ENCODE measurements around the gene PPA1.
"Not testable (repeated sequence)": the region's sequence is repeated elsewhere in the genome, so short reads cannot be mapped to it uniquely, and the experiment has no call there.

Gene PPA1

DNA sequence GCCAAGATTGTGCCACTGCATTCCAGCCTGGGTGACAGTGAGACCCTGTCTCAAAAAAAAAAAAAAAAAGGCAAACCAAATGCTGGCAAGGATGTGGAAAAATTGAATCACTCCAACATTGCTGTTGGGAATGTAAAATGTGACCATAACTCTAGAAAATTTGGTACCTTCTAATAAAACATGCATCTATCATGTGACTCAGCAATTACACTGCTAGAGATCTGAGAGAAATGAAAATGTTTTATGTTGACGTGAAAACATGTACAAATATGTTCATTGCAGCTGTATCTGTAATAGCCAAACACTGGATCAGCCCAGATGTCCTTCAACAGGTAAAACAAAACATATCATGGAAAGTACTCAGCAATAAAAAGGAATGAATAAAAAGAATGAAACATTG, 32.1 kb downstream of the PPA1 start:
- no peak for DNase-seq

DNA sequence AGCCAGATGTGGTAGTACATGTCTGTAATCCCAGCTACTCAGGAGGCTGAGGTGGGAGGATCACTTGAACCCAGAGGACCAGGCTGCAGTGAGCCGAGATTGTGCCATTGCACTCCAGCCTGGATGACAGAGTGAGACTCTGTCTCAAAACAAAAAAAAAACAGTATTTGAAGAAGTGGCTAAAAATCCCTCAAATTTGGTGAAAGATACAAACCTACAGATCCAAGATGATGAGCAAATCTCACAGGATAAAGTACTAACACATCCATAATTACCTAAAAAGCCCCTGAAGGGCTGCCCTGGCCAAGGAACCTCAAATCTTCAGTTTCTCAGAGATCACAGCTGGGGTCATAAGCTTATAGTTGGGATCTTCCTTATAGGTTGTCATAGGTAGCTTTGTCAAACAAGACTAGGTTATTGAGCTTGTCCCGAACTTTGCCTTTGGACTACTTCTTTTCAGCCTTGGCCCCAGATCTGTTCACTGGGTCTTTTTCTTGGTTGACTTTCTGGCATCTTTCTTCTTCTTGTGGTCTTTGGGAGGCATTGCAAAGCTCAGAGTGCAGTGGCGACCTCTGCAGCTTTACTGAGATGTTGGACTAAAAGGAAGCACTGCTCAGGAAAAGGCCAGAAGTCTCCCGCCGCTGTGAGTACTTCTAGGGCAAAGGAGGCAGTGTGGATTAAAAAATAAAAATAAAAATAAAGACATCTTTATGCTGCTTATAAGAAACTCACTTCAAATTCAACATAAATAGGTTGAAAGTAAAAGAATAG, 34.3 kb downstream of the PPA1 start:
- DNase-seq, result no peak

DNA sequence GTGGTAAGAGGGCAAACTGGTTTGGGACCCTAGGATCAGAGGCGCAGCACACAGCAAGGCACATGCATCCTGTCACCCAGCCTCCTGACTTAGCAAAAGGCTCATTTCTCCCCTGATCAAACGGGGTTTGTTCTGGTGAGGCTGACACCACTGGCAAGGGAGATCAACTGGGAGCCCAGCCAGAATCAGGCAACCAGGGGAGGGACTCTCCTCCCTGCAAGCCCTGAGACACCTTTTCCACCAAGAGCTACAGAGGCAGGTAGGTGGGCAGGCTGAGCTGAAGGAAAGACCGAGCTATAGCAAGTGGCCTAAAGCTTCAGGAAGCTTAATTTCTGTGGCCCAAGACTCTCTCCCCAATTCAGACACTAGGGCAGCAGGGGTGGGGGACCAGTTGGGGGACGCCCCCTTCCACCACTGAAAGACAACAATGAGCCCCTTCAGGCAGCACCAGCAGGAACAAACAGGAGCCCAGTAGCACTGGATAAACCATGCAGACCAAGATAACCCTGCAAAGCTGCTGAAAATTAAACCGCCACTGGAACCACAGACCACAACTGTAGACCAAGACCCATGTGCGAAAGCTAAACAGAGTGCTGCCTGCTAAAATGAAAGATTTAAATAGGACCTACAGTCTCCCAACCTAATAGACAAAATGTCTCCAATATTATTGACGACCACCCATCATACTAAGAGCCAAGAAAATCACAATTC, 35.8 kb downstream of the PPA1 start:
- DNase-seq, result no peak

DNA sequence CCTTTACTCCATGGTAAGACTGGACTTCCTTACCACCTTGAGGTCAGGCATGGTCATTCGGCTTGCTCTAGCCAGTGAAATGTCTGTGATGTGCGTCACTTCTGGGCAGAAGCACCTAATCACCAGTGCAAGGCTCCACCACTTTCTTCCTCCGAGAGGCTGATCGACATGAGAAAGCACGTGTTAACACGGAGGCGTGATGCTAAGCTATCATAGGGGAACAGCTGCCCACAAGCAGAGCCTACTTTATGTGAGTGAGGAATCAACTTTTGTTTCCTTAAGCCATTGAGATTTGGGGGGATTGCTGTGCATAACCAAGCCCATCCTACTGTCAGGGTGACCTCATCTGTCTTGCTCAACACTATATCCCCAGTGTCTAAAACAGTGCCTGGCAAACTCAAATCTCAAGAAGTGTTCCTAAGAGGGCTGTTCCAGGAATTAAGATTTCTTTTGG, 39.8 kb downstream of the PPA1 start:
- DNase-seq, result no peak

DNA sequence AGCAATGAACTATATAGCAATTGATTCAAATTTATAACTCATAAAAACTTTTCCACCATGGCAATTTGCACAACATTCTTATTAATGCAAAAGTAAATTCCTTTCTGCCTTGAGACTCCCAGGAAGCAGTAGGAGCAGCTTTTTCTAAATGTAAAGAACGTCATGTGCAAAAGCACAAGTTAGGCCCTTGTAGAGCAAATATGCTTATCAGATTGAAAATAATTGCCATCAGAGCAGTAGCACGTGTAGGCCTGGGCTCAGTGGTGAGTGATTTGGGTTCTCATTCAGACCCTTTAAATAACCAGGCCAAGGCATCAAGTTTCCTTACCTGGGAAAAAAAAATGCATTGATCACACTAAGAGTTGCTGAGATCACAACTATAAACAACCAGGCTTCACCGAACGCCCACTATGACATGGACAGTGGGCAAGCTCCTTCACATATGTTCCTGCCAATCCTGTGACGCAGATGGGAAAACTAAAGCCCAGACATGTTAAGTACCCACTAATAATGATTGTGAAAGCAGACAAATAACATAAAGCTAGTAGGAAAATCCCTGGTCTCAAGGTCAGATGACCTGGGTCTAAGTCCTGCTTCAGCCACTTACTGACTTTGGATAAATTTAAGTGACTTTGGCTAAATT, 40.8 kb downstream of the PPA1 start:
- peak; percentile 57 for DNase-seq

DNA sequence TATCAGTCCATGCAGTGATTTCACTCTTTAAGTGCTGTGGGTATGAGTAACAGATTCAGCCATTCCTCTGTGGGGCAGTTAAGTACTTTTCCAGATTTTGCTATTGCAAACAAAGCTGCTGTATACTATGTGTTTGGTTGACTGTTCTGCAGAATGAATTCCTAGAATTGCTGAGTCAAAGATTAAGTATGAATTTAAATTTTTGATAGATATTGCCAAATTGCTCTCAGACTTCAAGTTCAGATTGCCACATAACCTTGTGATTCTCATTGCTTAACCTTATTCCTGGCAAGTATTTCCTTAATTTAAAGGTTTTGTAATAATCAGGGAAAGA, 41.3 kb downstream of the PPA1 start:
- no peak for DNase-seq

DNA sequence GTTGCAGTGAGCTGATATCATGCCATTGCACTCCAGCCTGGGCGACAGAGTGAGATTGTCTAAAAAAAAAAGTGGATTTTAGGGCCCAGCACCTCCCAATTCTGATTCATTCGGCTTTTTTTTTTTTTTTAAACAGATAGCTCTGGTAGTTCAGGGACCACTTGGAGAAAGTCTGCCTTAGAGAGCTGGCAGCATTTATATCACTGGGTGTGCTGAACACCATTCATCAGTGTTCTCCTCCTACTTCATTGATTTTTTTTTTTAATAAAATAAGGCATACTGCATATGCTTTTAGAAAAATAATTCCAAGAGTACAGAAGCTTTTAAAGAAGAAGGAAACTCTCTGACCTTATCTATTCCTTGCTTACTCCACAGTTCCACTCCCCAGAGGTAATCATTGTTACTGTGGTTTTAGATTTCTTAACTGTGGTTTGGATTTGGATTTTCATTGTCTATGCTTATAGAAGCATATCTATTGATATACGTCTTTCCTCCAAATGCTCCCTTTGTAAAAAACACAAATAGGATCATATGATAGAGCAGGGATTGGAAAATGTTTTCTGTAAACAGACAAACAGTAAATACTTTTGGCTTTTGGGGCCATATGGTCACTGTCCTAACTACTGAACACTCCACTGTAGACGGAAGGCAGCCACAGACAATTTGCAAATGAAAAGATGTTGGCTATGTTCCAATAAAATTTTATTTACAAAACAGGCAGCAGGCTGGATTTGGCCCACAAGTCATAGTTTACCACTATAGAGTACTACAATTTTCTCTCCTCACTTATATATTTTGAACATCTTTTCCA, 41.9 kb downstream of the PPA1 start:
- DNase-seq, result no peak

DNA sequence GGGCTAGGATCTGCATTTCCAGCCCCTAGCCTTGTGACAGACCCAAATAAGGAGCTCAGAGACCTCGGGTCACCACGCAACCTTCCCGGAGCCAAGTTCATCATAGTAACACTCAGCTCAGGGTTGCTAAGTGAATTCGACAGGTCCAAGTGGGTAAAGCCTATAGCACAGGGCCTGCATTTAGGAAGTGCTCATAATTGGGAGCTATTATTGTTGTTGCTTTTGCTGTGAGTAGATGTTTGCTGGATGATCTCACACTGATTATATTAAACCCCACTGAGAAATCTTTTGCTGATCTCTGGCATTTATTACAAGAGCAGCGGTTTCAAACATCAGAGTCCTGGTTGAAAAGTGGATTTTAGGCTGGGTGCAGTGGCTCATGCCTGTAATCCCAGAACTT, 42.6 kb downstream of the PPA1 start:
- no peak for DNase-seq

DNA sequence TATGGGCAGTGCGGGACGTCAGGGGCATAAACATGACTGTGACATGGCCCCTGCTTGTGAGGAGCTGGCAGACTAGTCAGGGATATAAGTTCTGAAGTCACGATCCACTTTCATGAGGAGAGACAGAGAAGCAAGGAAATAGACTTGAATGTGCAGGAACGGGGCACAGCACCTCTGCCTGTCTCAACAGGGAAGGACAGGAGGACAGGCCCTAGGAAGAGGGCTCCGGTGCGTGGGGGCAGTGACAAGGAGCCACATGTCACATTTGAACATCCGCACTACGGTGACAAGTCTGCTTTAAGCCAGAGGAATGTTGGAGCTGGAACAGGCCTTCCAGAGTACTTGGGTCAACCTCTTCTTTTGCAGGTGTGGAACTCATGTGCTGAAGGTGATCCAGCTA, 43.1 kb downstream of the PPA1 start:
- DNase-seq, result no peak

DNA sequence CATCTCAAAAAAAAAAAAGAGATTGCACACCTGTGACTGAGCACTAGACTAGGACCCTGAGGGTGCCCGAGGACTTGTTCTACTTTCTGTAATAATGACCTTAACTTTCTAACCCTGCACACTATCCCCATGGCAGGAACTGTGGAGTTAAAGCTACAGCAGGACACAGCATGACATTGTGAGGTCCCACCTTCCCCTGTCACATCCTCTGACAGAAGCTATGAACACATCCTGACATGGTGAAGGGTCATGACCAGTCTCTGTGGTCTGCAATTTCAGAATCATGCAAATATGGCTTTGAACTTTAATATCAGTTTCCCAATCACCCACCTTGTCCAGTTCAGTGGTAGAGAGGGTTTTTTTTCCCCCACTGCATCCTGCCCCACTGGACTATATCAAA, 44.5 kb downstream of the PPA1 start:
- DNase-seq, result no peak

DNA sequence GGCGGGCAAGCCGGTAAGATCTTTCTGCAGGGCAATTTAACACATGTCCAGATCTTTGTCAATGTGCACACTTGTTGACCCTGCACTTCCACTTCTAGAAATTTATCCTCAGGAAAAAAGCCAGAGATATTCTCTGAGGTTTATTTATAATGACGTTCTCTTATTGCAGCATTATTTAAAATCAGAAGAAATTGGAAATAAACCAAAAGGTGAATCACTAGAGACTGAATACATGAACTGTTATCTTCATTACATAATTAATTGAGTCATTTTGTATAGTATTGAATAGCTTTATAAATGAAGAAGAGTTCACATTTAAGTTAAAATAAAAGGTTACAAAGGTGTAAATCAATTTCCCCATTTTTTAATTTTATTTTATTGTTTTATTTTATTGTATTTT, 46.7 kb downstream of the PPA1 start:
- no peak for DNase-seq

DNA sequence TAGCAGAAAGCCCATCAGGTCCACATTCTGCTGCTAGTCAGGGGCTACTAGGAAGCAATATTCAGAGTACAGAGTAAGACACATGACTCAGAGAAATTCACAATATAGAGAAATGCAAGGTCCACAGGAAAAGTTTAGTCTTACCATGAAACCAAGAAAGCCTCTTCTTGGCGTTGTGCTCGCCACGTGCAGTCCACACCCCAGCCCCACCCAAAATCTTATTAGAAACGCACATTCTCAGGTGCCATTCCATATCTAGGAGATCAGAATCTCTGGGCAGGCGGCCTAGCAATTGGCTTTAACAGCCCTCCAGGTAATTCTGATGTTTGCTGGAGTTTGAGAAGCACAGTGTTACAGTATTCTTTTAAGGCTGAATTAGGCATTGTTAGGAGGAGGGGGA, 47.1 kb downstream of the PPA1 start:
- DNase-seq, result no peak

DNA sequence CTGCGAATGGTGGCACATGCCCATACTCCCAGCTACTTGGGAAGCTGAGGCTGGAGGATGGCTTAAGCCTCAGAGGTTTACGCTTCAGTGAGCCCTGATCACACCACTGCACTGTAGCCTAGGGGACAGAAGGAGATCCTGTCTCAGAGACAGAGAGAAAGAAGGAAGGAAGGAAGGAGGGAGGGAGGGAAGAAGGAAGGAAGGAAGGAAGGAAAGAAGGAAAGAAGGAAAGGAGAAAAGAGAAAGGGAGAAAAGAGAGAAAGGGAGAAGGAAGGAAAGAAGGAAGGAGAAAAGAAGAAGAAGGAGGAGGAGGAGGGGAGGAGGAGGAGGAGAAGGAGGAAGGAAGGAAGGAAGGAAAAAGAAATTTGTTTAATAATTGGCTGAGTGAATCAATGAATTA, 49.9 kb downstream of the PPA1 start:
- DNase-seq, result no peak

DNA sequence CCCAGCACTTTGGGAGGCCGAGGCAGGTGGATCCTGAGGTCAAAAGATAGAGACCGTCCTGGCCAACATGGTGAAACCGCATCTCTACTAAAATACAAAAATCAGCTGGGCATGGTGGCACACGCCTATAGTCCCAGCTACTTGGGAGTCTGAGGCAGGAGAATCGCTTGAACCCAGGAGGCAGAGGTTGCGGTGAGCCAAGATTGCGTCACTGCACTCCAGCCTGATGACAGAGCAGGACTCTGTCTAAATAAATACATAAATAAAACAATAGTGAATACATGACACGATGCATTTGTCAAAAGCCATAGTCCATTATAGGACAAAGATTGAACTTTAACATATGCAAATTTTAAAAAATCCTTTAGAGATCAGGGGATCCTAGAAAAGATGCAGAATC, 54.0 kb downstream of the PPA1 start:
- DNase-seq, result not testable (repeated sequence)

DNA sequence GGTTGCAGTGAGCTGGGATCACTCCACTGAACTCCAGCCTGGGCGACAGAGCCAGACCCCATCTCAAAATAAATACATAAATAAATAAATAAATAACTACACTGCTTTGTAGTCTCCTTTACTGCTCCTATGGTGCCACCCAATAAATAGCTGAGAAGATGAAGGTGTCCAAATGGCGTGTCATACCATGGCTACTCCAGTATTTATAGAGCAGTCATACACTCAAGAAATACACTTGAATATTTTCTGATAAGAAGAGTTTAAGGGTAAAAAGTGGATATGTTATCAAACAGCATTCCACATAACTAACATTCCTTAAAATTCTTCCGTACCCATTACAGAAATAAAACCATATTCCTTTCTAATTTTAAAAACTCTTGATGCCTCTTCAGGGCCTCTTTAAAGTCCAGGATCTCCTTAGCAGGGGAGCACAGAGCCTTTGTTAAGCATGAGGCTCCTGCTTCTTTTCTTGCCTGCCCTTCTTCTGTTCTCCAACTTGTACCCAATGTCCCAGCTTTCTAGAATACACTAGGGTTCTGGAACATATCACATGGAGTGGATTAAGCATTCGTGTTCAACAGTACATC, 55.0 kb downstream of the PPA1 start:
- no peak for DNase-seq

DNA sequence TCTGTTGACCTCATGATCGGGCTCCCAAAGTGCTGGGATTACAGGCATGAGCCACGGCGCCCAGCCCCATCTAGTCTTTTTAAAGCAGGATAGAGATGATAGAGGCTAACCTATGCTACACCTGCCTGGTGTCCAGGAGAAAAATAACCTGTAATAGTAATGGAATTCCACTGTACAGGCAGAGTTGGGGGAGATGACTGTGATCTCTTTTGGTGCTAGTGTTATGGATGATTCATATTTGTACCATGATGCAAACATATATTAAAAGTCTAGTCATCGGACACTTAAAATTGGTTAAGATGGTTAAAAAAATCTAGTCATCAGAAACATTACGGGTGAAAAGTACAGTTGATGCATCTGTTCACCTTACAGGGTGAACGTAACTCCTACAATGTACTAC, 56.8 kb downstream of the PPA1 start:
- DNase-seq, result no peak

DNA sequence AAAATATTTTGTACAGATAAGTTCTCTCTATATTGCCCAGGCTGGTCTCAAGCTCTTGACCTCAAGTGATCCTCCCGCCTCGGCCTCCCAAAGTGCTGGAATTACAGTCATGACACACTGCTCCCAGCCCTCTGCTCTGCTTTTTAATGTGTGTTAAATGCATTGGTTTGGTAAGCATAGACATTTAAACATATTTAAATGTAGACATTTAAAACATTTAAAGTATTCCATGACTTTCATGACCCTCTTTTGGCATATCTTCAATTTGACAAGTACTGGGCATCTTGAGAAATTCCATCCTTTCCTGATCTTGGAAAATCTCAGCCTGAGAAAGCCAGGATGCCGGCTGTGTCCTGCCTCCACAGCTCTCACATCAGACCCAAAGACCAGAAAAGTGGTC, 57.7 kb downstream of the PPA1 start:
- no peak for DNase-seq

DNA sequence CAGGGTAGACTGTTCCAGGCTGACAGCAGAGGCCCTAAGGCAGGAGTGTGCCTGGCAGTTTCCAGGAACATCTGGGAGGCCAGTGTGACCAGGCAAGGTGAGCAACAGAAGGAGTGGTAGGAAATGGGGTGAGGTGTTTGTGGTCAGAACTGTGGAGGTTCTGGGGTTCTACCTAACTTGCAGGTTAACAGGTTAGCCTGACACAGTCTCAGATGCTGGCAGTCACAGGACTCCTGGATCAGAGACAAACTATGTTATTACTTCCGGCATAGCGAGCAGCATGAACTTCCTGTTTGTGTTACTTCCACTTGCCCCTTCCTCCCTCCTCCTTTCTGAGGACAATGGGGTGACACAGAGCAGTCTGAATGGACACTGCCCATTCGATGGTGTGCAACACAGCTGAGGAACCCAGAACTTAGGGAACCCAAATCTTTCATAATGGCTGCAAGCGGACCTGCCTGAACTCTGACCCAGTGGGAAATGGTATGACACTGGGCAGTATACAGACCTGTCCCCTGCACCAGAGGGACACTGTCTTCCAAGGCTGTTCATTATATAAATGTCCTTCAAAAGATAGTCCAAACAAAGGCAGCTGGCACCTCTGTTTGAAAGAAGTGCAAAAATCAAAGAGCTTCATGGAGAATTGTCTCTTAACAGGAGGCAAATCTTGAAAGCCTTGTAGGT, 59.0 kb downstream of the PPA1 start:
- DNase-seq, result no peak

DNA sequence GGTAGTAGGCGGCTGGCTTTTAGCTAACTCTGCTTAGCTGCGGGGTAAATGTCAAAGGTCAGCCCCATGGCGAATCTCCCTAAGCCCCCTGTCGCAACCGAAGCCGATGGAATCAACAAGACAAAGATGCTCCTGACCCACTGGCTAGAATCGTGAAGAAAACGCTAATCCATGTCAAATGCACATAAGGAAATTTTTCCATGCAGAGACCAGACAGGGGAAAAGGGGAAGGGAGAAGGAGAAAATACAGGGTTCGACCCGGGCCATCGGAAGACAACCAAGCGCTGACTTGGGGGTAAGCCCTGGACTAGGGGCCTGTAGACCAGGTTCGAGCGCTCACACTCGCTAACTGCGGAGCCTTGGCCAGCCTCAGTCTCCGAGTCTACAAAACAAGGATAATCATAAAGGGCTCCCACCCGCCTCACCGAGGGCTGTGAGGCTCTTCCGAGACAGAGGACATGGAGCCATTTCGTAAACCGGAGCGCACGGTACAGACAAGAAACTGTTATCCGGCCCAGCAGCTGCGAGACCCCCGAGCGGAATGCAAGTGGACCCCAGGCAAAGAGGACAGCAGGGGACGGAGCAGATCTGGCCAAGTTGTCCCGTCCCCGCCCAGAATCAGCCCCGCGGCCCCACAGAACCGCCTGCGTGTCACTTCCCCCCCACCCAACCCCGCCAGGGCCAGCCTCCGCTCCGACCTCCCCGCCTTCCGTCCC, 63.4 kb downstream of the PPA1 start:
- DNase-seq, result no peak

DNA sequence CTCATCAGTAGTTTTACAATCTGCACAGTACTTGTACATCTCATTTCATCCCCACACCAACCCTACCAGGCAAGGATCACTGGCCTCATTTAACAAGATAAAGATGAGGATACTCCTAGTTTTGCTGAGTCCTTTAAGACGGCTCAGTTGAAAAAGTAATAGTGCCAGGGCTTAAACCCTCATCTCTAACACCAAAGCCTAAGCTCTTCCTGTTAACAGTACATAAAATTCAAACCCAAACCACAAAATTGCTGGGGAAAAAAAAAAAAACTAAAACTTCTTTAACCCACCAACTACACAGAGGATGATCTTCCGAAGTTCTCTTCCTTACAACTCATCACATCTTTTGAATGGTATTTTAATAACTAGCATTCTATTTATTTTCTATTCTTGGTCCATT, 64.2 kb downstream of the PPA1 start:
- no peak for DNase-seq

DNA sequence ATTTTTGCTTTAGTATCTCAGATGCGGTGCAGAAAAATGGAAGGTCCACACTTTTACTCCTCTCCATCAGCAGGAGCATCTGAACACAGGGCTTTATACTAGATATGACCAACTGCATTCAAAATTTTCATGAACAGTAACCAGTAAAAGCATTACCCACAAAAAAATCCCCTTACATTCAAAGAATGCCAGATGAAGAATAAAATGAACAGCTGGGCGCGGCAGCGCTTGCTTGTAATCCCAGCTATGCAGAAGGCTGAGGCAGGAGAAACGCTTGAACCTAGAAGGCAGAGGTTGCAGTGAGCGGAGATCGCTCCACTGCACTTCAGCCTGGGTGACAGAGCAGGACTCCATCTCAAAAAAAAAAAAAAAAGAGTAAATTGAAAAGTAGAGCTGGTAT, 66.0 kb downstream of the PPA1 start:
- no peak for DNase-seq

DNA sequence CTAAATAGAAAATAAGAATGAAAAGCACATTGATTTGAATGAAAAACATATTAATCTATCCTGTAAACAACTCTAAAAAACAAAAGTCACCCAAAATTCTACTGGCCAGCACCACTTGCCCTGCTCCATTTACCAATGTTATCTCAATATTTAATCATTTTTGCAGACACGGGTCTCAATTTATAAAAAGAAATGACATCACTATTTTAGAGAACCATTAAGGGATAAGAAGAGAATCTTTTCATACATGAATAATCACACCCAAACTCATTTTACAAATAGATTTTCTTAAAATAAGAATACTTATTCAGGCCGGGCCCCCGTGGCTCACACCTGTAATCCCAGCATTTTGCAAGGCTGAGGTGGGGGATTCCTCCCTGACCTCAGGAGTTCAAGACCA, 66.8 kb downstream of the PPA1 start:
- DNase-seq, result no peak

Measured in femur (tissue), 1 donor.